SK-MEL-5 (cell line): ENCODE measurements around the gene IFT27. TPM values are rescaled to one million over a fixed set of nuclear protein-coding genes. Genes with fewer than 3 reads are reported as not detected.

ENCODE experiments used
- DNase-seq: peaks from one replicate; pipeline ENCODE4 v3.0.0-alpha.2; 2016; ENCODE audit warnings: low read depth, low spot score
- in situ Hi-C: cut with HindIII; loops from 2 replicates; pipeline ENCODE4 v1.10.0; 2016; ENCODE audit warnings: low sequenced_read_pairs, high pct_unique_total_duplicates, low pct_unique_long_range_greater_than_20kb
- total RNA-seq: library from RNA; depleted of rRNA; stranded (reverse); fragments of >200 nt; shearing (Covaris generic); gene quantifications from 2 replicates; pipeline ENCODE4 v1.2.3, GENCODE V29; 2014; rRNA removed

Gene IFT27
- total RNA-seq, 1 experiment from 2014 or later = 18.9 TPM

GRCh38 chr22:36714110-36714509 is 61.8 kb downstream of the IFT27 start:
- in situ Hi-C loops = no loop called here
- no peak for DNase-seq

- DNase-seq = no peak
- in situ Hi-C loops = no loop called here
Measured at GRCh38 chr22:36713436-36713835, 62.5 kb downstream of the IFT27 start.

Other genes with a start within 250 kb of the IFT27 start
- gene EIF3D, start 247.0 kb downstream of the IFT27 start, total RNA-seq = 750 and 852 TPM in 2 replicates
- not detected in 2 replicates for gene CACNG2, start 72.4 kb downstream of the IFT27 start, total RNA-seq
- not detected in 2 replicates for gene PVALB, start 40.9 kb upstream of the IFT27 start, total RNA-seq
- gene NCF4, start 84.9 kb upstream of the IFT27 start, total RNA-seq = not detected in 2 replicates
- not detected in 2 replicates for gene CSF2RB, start 137.5 kb upstream of the IFT27 start, total RNA-seq
- 15.7 and 26.0 TPM in 2 replicates for gene TST, start 243.3 kb upstream of the IFT27 start, total RNA-seq
- 50.2 and 54.8 TPM in 2 replicates for gene MPST, start 243.6 kb upstream of the IFT27 start, total RNA-seq